Measurements from ENCODE around the gene MROH7. TPM values are rescaled to one million over a fixed set of nuclear protein-coding genes. Genes with fewer than 3 reads are reported as not detected.

MROH7 gene
- total RNA-seq, 1 experiment from 2014 or later, result not detected

DNA sequence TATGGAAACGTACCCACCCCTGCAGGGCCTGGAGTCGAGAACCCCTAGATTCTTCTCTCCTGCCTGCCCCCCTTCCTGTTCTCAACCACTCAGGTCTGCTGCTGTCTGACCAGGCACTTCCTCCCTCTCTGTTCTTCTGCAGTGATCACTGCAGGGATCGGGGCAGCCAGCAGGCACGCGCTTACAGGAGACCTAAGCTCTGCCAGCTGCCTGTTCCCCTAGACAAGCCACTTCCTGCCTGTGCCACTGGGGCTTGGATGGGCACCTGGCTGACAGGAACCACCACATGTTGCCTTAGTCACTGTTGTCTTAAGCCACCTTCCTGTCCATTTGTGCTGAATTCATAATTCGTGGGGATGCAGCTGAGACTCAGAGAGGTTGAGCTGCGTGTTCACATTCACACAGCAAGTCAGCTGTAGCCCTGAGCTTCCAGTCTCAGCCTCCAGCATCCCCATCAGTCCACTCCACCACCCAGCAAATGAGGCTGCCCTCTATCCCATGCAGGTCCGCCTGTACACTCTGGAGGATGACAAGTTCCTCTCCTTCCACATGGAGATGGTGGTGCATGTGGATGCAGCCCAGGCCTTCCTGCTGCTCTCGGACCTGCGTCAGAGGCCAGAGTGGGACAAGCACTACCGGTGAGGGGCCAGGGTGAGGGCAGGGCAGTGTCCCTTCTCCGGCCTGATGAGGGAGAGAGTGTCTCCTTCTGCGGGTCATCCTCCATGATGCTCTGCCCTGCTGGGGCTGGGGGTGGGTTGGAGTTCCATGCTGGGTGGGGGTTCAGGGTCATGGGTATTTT lies 36.8 kb upstream of the MROH7 start:
- H3K36me3 ChIP-seq (ENCODE audit: insufficient read depth, low read length, poor library complexity, severe bottlenecking), result no peaks in the 10 kb centered on the region
- no peaks in the 10 kb centered on the region for H3K9me3 ChIP-seq (ENCODE audit: low read depth, low read length, poor library complexity, severe bottlenecking)
- no peak overlapping the region for H3K27ac ChIP-seq (ENCODE audit: low read depth, low read length, poor library complexity, severe bottlenecking)
- ChIA-PET POLR2A (ENCODE audit: low non-redundant PET) (no interaction called here), CTCF (no interaction called here)
- H3K4me3 ChIP-seq (ENCODE audit: low read depth, low read length, poor library complexity, severe bottlenecking), result no peak overlapping the region
- no TSS peak for BruUV-seq (replicated peaks)
- intact Hi-C loops (cut with micrococcal nuclease; ENCODE audit: unreplicated experiment), result no loop called here
- TF ChIP-seq, protein P1, sequence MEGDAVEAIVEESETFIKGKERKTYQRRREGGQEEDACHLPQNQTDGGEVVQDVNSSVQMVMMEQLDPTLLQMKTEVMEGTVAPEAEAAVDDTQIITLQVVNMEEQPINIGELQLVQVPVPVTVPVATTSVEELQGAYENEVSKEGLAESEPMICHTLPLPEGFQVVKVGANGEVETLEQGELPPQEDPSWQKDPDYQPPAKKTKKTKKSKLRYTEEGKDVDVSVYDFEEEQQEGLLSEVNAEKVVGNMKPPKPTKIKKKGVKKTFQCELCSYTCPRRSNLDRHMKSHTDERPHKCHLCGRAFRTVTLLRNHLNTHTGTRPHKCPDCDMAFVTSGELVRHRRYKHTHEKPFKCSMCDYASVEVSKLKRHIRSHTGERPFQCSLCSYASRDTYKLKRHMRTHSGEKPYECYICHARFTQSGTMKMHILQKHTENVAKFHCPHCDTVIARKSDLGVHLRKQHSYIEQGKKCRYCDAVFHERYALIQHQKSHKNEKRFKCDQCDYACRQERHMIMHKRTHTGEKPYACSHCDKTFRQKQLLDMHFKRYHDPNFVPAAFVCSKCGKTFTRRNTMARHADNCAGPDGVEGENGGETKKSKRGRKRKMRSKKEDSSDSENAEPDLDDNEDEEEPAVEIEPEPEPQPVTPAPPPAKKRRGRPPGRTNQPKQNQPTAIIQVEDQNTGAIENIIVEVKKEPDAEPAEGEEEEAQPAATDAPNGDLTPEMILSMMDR (conservative IDR thresholded peaks at IDR 0.05; ENCODE audit: low read depth, low read length), result no peak
- TF ChIP-seq EZH2 (IDR thresholded peaks at IDR 0.05; ENCODE audit: borderline replicate concordance, low read depth, low read length, poor library complexity, severe bottlenecking), result no peak
- H3K4me1 ChIP-seq (ENCODE audit: insufficient read depth, low read length, poor library complexity, severe bottlenecking), result no peaks in the 10 kb centered on the region
- DNase-seq (ENCODE audit: low spot score), result no peak
- H3K27me3 ChIP-seq (replicated peaks; ENCODE audit: insufficient read depth, low read depth, low read length, poor library complexity), result no peaks in the 10 kb centered on the region

DNA sequence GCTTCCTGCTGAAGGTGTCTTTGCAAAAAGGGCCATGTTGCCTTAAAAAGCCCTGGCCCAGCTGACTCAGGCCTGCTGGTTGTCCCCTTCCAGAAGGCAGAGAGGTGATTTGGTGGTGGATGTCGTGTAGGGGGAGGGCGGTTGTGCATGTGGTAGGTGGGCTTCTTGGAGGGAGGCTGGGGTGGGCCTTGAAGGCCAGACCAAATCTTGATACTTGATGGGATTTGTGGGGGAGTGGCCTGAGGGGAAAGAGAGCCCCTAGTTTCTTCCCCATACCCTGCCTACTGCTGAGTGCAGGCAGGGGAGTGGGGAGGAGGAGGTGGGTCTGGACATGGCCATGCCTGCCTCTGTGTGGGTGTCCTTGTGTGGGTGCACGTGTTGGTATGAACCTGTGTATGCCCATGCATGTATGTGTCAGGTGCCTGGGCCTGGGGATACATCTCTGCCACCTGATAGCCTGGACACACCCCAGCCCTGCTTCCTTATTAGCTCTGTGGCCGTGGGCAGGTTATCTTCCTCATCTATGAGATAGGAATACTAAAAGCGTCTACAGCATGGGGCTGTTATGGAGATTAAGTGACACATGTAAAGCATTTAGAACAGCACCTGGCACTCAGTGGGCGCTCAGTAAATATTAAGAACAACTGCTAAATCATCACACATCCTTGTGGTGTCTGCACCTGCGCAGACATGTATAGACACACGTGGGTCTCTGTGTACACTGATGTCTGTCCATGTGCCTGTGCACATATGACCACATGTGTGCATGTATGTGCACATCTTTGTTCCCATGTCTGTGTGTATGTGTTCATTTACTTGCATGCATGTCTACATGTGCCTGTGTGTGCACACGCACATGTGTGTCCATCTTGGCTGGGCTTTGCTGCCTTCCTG lies 35.2 kb upstream of the MROH7 start:
- H3K4me1 ChIP-seq (ENCODE audit: insufficient read depth, low read length, poor library complexity, severe bottlenecking), result no peaks in the 10 kb centered on the region
- intact Hi-C loops (cut with micrococcal nuclease; ENCODE audit: unreplicated experiment), result no loop called here
- BruUV-seq (replicated peaks), result no TSS peak

DNA sequence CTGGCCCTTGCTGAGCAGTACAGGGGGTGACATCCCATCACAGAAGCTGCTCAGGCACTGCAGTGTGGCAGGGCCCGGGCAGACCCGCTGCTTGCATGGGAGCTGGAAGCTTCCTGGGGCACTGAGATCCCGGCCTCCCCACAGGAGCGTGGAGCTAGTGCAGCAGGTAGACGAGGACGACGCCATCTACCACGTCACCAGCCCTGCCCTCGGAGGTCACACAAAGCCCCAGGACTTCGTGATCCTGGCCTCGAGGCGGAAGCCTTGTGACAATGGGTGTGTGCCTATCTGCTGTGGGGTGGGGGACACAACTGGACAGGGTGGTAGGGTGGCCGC lies 34.6 kb upstream of the MROH7 start:
- intact Hi-C loops (cut with micrococcal nuclease; ENCODE audit: unreplicated experiment), result no loop called here
- POLR2A ChIA-PET (ENCODE audit: low non-redundant PET), result no interaction called here
- Histone ChIP-seq H3K27me3 (replicated peaks; ENCODE audit: insufficient read depth, low read depth, low read length, poor library complexity) (no peaks in the 10 kb centered on the region), H3K27ac (ENCODE audit: low read depth, low read length, poor library complexity, severe bottlenecking) (no peak overlapping the region), H3K4me1 (ENCODE audit: insufficient read depth, low read length, poor library complexity, severe bottlenecking) (no peaks in the 10 kb centered on the region), H3K9me3 (ENCODE audit: low read depth, low read length, poor library complexity, severe bottlenecking) (no peaks in the 10 kb centered on the region), H3K36me3 (ENCODE audit: insufficient read depth, low read length, poor library complexity, severe bottlenecking) (no peaks in the 10 kb centered on the region), H3K4me3 (ENCODE audit: low read depth, low read length, poor library complexity, severe bottlenecking) (no peak overlapping the region)
- no peak for DNase-seq (ENCODE audit: low spot score)
- no TSS peak for BruUV-seq (replicated peaks)
- TF ChIP-seq EZH2 (IDR thresholded peaks at IDR 0.05; ENCODE audit: borderline replicate concordance, low read depth, low read length, poor library complexity, severe bottlenecking), result no peak
- TF ChIP-seq, protein P1 (conservative IDR thresholded peaks at IDR 0.05; ENCODE audit: low read depth, low read length), result no peak
- CTCF ChIA-PET, result no interaction called here

More for the DNA sequence above, 35.2 kb upstream of the MROH7 start:
- H3K9me3 ChIP-seq (ENCODE audit: low read depth, low read length, poor library complexity, severe bottlenecking), result no peaks in the 10 kb centered on the region
- POLR2A ChIA-PET (ENCODE audit: low non-redundant PET), result no interaction called here
- H3K27me3 ChIP-seq (replicated peaks; ENCODE audit: insufficient read depth, low read depth, low read length, poor library complexity), result no peaks in the 10 kb centered on the region
- no peak overlapping the region for H3K4me3 ChIP-seq (ENCODE audit: low read depth, low read length, poor library complexity, severe bottlenecking)
- H3K36me3 ChIP-seq (ENCODE audit: insufficient read depth, low read length, poor library complexity, severe bottlenecking), result no peaks in the 10 kb centered on the region
- H3K27ac ChIP-seq (ENCODE audit: low read depth, low read length, poor library complexity, severe bottlenecking), result no peak overlapping the region
- no peak for DNase-seq (ENCODE audit: low spot score)
- no peak for TF ChIP-seq EZH2 (IDR thresholded peaks at IDR 0.05; ENCODE audit: borderline replicate concordance, low read depth, low read length, poor library complexity, severe bottlenecking)
- TF ChIP-seq, protein P1 (conservative IDR thresholded peaks at IDR 0.05; ENCODE audit: low read depth, low read length), result no peak
- CTCF ChIA-PET, result no interaction called here

All from A673 (cell line).